Upper lobe of right lung (tissue), 1 donor: ENCODE results near the gene MEI4. TPM values are rescaled to one million over a fixed set of nuclear protein-coding genes. Genes with fewer than 3 reads are reported as not detected.

Source experiments
- ATAC-seq: fragments of 200-7000 bp; cut with Tn5 transposase; one replicate; pipeline ENCODE4 v1.9.1; 2020; ENCODE audit warnings: mild to moderate bottlenecking, moderate library complexity
- DNase-seq: peaks from one replicate; pipeline ENCODE4 v3.0.0-alpha.2; 2020
- H3K27ac ChIP-seq: fragments of 200-600 bp; one replicate; pipeline ENCODE4 v1.8.0; 2022
- H3K27me3 ChIP-seq: fragments of 200-600 bp; one replicate; pipeline ENCODE4 v1.8.0; 2022; ENCODE audit warnings: mild to moderate bottlenecking
- H3K36me3 ChIP-seq: fragments of 200-600 bp; one replicate; pipeline ENCODE4 v1.8.0; 2022
- H3K4me1 ChIP-seq: fragments of 200-600 bp; one replicate; pipeline ENCODE4 v1.8.0; 2022
- H3K4me3 ChIP-seq: fragments of 200-600 bp; one replicate; pipeline ENCODE4 v1.8.0; 2022; ENCODE audit warnings: mild to moderate bottlenecking
- H3K9me3 ChIP-seq: fragments of 200-600 bp; one replicate; pipeline ENCODE4 v1.8.0; 2022
- intact Hi-C: fragments of 100-400 bp; cut with DNase I; formaldehyde crosslinking; loops from one replicate; pipeline ENCODE4 v1.11.0; 2022
- total RNA-seq: library from RNA; stranded (reverse); fragmentation: NEBNext Ultra II Directional; extraction: Animal tissue kit (Norgen Biotek cat#: 25700); gene quantifications from one replicate; pipeline ENCODE4 v1.2.1, GENCODE V29; 2021
- TF ChIP-seq, protein P1 (sequence below): fragments of 200-600 bp; IDR thresholded peaks from one replicate; pipeline ENCODE4 v1.8.0; 2022; ENCODE audit warnings: antibody characterized with exemption
- donor health status: DM: no; HTN: yes; CAD: no; lungs with severe emphysema.

MEI4 gene
- total RNA-seq, 1 donor from 2014 or later, result not detected

DNA sequence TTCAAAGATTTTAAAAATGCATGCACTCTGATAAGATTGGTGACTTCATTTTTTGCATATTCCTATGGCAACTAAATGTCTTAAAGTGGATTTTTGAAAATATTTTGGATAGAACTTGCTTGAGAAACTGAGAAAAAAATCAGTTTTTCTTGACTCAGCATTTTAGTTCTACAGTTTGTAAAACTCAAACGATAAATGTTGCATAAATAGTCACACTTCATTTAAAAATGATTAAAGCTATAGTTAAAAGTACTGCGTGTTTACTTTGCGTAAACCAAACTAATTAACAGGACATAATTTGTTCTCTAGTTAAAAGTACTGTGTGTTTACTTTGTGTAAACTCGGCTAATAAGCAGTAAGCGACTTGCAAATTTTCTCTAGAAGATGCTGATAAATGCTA lies 28.3 kb upstream of the MEI4 start:
- DNase-seq (no peak), ATAC-seq (no peak)
- intact Hi-C loops, result no loop called here
- Histone ChIP-seq H3K4me1 (no peaks in the 10 kb centered on the region), H3K27ac (no peak overlapping the region), H3K27me3 (no peaks in the 10 kb centered on the region), H3K36me3 (no peaks in the 10 kb centered on the region), H3K4me3 (no peak overlapping the region), H3K9me3 (no peaks in the 10 kb centered on the region)
- TF ChIP-seq, protein P1, sequence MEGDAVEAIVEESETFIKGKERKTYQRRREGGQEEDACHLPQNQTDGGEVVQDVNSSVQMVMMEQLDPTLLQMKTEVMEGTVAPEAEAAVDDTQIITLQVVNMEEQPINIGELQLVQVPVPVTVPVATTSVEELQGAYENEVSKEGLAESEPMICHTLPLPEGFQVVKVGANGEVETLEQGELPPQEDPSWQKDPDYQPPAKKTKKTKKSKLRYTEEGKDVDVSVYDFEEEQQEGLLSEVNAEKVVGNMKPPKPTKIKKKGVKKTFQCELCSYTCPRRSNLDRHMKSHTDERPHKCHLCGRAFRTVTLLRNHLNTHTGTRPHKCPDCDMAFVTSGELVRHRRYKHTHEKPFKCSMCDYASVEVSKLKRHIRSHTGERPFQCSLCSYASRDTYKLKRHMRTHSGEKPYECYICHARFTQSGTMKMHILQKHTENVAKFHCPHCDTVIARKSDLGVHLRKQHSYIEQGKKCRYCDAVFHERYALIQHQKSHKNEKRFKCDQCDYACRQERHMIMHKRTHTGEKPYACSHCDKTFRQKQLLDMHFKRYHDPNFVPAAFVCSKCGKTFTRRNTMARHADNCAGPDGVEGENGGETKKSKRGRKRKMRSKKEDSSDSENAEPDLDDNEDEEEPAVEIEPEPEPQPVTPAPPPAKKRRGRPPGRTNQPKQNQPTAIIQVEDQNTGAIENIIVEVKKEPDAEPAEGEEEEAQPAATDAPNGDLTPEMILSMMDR, result no peak

DNA sequence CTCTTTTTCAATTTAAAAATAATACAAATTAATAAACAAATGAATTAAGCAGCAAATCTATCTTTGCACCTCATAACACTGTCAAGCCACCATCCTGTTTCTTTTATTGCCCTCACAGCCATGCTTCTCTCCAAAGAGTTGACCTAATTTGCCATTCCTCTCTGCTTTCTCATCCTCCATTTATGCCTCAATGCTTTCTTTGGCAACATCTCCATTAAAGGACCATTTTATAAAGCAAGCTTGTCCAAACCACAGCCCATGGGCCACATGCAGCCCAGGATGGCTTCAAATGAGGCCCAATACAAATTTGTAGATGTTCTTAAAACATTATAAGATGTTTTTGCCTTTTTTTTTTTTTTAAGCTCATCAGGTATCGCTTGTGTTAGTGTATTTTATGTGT lies 26.4 kb upstream of the MEI4 start:
- Histone ChIP-seq H3K27ac (no peak overlapping the region), H3K9me3 (no peaks in the 10 kb centered on the region), H3K4me3 (no peak overlapping the region), H3K27me3 (no peaks in the 10 kb centered on the region), H3K36me3 (no peaks in the 10 kb centered on the region), H3K4me1 (no peaks in the 10 kb centered on the region)
- ATAC-seq, result no peak
- intact Hi-C loops, result no loop called here
- no peak for DNase-seq
- TF ChIP-seq, protein P1, result no peak

DNA sequence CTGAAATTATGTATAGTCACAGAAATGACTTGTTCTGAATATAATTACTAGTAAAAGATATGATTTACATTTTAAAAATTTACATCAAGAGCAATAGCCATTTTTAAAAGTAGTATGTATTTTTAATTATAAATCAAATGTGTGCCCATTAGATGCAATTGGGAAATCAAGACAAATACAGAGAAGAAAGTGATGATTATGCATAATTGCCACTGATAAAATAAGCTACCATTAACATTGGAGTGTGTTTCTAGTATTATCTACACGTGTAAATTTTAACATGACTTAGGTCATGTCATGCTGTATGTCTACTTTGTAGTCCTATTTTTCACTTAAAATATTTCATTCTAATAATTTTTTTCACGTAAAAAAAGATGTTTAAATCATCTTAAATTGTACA lies 22.8 kb upstream of the MEI4 start:
- no peaks in the 10 kb centered on the region for H3K36me3 ChIP-seq
- H3K4me1 ChIP-seq, result no peaks in the 10 kb centered on the region
- intact Hi-C loops, result no loop called here
- no peaks in the 10 kb centered on the region for H3K9me3 ChIP-seq
- no peak overlapping the region for H3K4me3 ChIP-seq
- DNase-seq (no peak), ATAC-seq (no peak)
- TF ChIP-seq, protein P1, result no peak
- no peak overlapping the region for H3K27ac ChIP-seq
- no peaks in the 10 kb centered on the region for H3K27me3 ChIP-seq

DNA sequence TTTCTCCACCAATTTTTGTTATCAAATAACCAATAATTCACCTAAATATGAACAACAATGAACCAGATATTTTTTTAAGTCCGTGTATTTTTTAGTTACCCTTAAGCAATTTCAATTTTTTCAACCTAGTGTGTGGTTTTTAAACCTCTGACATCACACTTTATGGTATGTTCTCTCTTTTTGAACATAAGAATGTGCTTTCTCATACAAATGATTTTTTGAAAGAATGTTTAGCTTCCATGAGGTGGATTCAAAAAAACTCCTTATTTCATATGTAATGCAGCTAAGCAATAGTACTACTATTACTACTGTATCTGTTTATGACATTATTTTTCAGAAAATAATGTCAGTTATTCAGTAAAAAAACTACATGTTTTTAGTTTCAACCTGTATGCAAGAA lies 19.4 kb upstream of the MEI4 start:
- H3K27me3 ChIP-seq, result no peaks in the 10 kb centered on the region
- H3K27ac ChIP-seq, result no peak overlapping the region
- TF ChIP-seq, protein P1, result no peak
- DNase-seq, result no peak
- H3K4me3 ChIP-seq, result no peak overlapping the region
- no peak for ATAC-seq
- no peaks in the 10 kb centered on the region for H3K4me1 ChIP-seq
- no peaks in the 10 kb centered on the region for H3K9me3 ChIP-seq
- H3K36me3 ChIP-seq, result no peaks in the 10 kb centered on the region
- intact Hi-C loops, result no loop called here

DNA sequence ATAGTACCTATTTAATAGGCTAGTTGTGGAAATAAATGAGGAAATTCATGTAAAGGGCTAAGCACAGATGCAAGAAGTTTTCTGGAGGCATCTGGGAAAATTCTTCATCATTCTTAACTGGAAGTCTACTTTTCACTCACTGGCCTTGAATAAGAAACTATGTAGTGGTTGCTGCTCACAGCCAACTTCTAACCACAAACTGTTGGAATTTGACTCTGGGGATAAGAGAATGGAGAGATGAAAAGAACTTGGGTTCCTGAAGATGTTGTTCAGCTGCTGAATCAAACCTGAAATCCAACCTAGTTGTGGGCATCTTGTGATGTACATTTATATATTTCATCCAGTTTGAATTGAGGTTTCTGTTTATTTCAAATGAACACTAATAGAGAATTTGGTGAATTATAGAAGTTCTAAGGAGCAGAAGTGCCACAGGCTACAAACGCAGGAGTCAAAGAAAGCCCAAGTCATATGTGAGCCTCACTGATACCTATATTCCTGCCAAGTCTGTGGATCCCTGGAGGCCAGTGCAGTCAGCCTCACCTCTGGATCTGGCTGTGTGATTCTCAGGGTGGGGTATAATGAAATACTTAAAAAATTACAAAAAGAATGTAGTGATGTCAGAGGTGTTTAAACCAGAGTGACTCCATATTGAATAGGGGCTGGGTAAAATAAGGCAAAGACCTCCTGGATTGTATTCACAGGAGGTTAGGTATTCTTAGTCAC lies 18.7 kb upstream of the MEI4 start:
- intact Hi-C loops, result no loop called here
- H3K4me1 ChIP-seq, result no peaks in the 10 kb centered on the region

More for the DNA sequence above, 18.7 kb upstream of the MEI4 start:
- H3K9me3 ChIP-seq, result no peaks in the 10 kb centered on the region
- H3K36me3 ChIP-seq, result no peaks in the 10 kb centered on the region
- H3K27me3 ChIP-seq, result no peaks in the 10 kb centered on the region
- no peak for DNase-seq
- no peak overlapping the region for H3K4me3 ChIP-seq
- H3K27ac ChIP-seq, result no peak overlapping the region
- ATAC-seq, result no peak
- TF ChIP-seq, protein P1, result no peak
